Loucy (cell line): Measurements from ENCODE around the gene ZNRD2.

Source experiments
- H2AFZ ChIP-seq: fragments of 200-600 bp; sonication (generic); 2 replicates; pipeline ENCODE4 v1.6.0; 2016; ENCODE audit warnings: antibody characterized with exemption, mild to moderate bottlenecking, low read length, moderate library complexity
- H3F3A ChIP-seq: fragments of 200-600 bp; 2 replicates; pipeline ENCODE4 v1.6.0; 2016; ENCODE audit warnings: antibody characterized with exemption, low read depth, mild to moderate bottlenecking
- H3K27me3 ChIP-seq: fragments of 200-600 bp; sonication (generic); 2 replicates; pipeline ENCODE4 v1.6.1; 2014; ENCODE audit warnings: low read length, mild to moderate bottlenecking; ENCODE audit not compliant: insufficient read depth, poor library complexity, severe bottlenecking
- H3K36me3 ChIP-seq: fragments of 200-600 bp; sonication (generic); 2 replicates; pipeline ENCODE4 v1.6.1; 2016; ENCODE audit warnings: low read length; ENCODE audit not compliant: insufficient read depth
- H3K4me1 ChIP-seq: fragments of 200-600 bp; sonication (generic); 2 replicates; pipeline ENCODE4 v1.5.1; 2014; ENCODE audit warnings: low read length, mild to moderate bottlenecking; ENCODE audit not compliant: insufficient read depth, poor library complexity, severe bottlenecking
- H3K4me2 ChIP-seq: fragments of 200-600 bp; sonication (generic); 2 replicates; pipeline ENCODE4 v1.6.0; 2014; ENCODE audit warnings: antibody characterized with exemption, low read length, low read depth, mild to moderate bottlenecking; ENCODE audit not compliant: poor library complexity, severe bottlenecking
- H3K4me3 ChIP-seq: fragments of 200-600 bp; sonication (generic); 2 replicates; pipeline ENCODE4 v1.5.1; 2014; ENCODE audit warnings: low read length, mild to moderate bottlenecking, mixed read lengths; ENCODE audit not compliant: poor library complexity, severe bottlenecking
- H3K79me2 ChIP-seq: fragments of 200-600 bp; sonication (generic); 2 replicates; pipeline ENCODE4 v1.6.1; 2014; ENCODE audit warnings: low read length; ENCODE audit not compliant: insufficient read depth
- H3K9ac ChIP-seq: fragments of 200-600 bp; sonication (generic); 2 replicates; pipeline ENCODE4 v1.6.0; 2014; ENCODE audit warnings: mild to moderate bottlenecking, low read depth, low read length, moderate library complexity; ENCODE audit not compliant: poor library complexity, severe bottlenecking
- H3K9me2 ChIP-seq: fragments of 200-600 bp; sonication (generic); replicated peaks from 2 replicates; pipeline ENCODE4 v1.6.1; 2016; ENCODE audit warnings: low read depth, low read length, mixed read lengths
- H3K9me3 ChIP-seq: fragments of 200-600 bp; sonication (generic); 2 replicates; pipeline ENCODE4 v1.6.1; 2014; ENCODE audit warnings: mild to moderate bottlenecking, antibody characterized with exemption, low read length, low read depth; ENCODE audit not compliant: insufficient read depth
- H4K20me1 ChIP-seq: fragments of 200-600 bp; sonication (generic); 2 replicates; pipeline ENCODE4 v1.6.0; 2014; ENCODE audit warnings: antibody characterized with exemption, low read length, mild to moderate bottlenecking; ENCODE audit not compliant: insufficient read depth, poor library complexity, severe bottlenecking
- CTCF ChIP-seq: fragments of 200-600 bp; sonication (generic); conservative IDR thresholded peaks from 2 replicates; pipeline ENCODE4 v1.5.1; 2014; ENCODE audit warnings: mild to moderate bottlenecking, antibody characterized with exemption, low read length
- EZH2phosphoT487 ChIP-seq: fragments of 200-600 bp; IDR thresholded peaks from 2 replicates; pipeline ENCODE4 v1.6.1; 2018; ENCODE audit warnings: antibody characterized with exemption, mild to moderate bottlenecking, moderate library complexity, borderline replicate concordance

Gene ZNRD2

GRCh38 chr11:65538915-65539743 lies 31.1 kb upstream of the ZNRD2 start:
- no peak overlapping the region for H2AFZ ChIP-seq
- H3F3A ChIP-seq = 0 out of 2 replicates have a peak, but pooled peaks cover 3% of the 10 kb centered on the region
- no peaks in the 10 kb centered on the region for H3K9me2 ChIP-seq
- peaks cover 15% of the 10 kb centered on the region for H3K4me1 ChIP-seq
- no peak overlapping the region for H3K4me3 ChIP-seq
- H3K27me3 ChIP-seq = no peaks in the 10 kb centered on the region
- no peaks in the 10 kb centered on the region for H4K20me1 ChIP-seq
- no peak for TF ChIP-seq CTCF
- no peak for TF ChIP-seq EZH2phosphoT487
- H3K9me3 ChIP-seq = no peaks in the 10 kb centered on the region
- H3K9ac ChIP-seq = no peak overlapping the region
- no peaks in the 10 kb centered on the region for H3K36me3 ChIP-seq
- H3K79me2 ChIP-seq = no peaks in the 10 kb centered on the region
- H3K4me2 ChIP-seq = no peak overlapping the region

GRCh38 chr11:65539744-65540289 lies 30.5 kb upstream of the ZNRD2 start:
- peaks cover 15% of the 10 kb centered on the region for H3K4me1 ChIP-seq
- H3K9ac ChIP-seq = peak overlapping the region; percentile 53
- no peaks in the 10 kb centered on the region for H3K79me2 ChIP-seq
- H3K9me3 ChIP-seq = no peaks in the 10 kb centered on the region
- H3K4me3 ChIP-seq = peak overlapping the region; percentile 71
- no peaks in the 10 kb centered on the region for H3K36me3 ChIP-seq
- H3K9me2 ChIP-seq = no peaks in the 10 kb centered on the region
- peak overlapping the region; percentile 81; the same call in 1 of the 2 replicates for H2AFZ ChIP-seq
- no peaks in the 10 kb centered on the region for H3K27me3 ChIP-seq
- no peak for TF ChIP-seq EZH2phosphoT487
- TF ChIP-seq CTCF = no peak; the same call in 1 of the 2 replicates
- 0 out of 2 replicates have a peak, but pooled peaks cover 3% of the 10 kb centered on the region for H3F3A ChIP-seq
- H3K4me2 ChIP-seq = peak overlapping the region; percentile 82
- H4K20me1 ChIP-seq = no peaks in the 10 kb centered on the region

GRCh38 chr11:65540290-65541092 lies 29.8 kb upstream of the ZNRD2 start:
- TF ChIP-seq EZH2phosphoT487 = no peak
- peak; percentile 78 for TF ChIP-seq CTCF
- no peaks in the 10 kb centered on the region for H3K27me3 ChIP-seq

More at GRCh38 chr11:65540290-65541092, 29.8 kb upstream of the ZNRD2 start:
- Histone ChIP-seq H3K4me1 (peaks cover 16% of the 10 kb centered on the region), H3K9me2 (no peaks in the 10 kb centered on the region), H2AFZ (peak overlapping the region; percentile 81), H3K4me3 (peak overlapping the region; percentile 71), H4K20me1 (no peaks in the 10 kb centered on the region), H3K9me3 (no peaks in the 10 kb centered on the region), H3F3A (0 out of 2 replicates have a peak, but pooled peaks cover 3% of the 10 kb centered on the region), H3K36me3 (no peaks in the 10 kb centered on the region), H3K79me2 (no peaks in the 10 kb centered on the region), H3K9ac (peak overlapping the region; percentile 53), H3K4me2 (peak overlapping the region; percentile 82)
